GM19372 (cell line): ENCODE data around the gene VWA3A.
"Not testable (repeated sequence)": the region's sequence is repeated elsewhere in the genome, so short reads cannot be mapped to it uniquely, and the experiment has no call there.

Experiments used
- ATAC-seq: cut with Tn5 transposase; IDR thresholded peaks from one replicate; pipeline ENCODE4 v1.9.1; 2021; ENCODE audit warnings: mild to moderate bottlenecking, low read depth, moderate library complexity; ENCODE audit not compliant: unreplicated experiment

The VWA3A gene

DNA sequence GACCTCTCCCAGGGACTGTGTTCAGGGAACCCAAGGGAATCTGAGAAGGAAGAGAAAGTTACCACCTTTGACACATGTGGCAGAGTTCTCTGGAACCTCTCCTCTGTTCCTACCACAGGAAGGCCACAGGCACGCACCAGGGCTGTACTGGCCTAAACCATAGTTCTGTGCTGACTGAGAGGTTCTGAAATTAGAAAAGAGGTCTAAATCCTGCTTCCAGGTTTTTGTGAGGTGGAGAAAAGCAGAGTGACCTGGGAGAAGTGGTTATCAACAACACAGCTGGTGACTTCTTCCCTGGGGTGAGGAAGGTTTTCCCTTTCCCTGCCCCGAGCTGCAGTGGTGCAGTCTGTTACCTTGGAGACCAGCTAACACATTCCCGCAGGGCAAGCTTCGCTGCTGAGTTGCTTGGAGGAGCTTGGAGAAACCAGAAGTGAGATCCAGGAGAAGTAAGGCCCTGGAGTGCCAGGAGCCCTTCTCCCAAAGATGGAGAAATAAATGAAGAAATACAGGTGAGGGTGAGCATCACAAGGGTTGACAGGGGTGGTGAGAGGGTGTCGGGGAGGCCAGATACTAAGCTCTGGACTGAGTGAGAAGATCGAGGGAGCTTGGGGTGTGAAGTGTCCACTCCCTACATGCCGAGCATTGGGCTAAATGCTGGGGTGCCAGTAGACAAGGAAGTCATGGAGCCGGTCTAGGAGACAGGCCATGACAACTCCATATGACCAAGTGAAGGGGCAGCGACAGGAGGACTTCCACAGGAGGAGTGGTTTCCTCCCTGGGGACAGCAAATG, at the start of gene VWA3A:
VWA3A (plus strand) TSS at position 399 of the 791 bp plus-strand sequence; CDS start at position 496, 97 bp downstream.
- ATAC-seq = no peak

GRCh38 chr16:22043882-22044281, 48.5 kb upstream of the VWA3A start:
- ATAC-seq = not testable (repeated sequence)

- ATAC-seq = not testable (repeated sequence)
These were observed 46.5 kb upstream of the VWA3A start for GRCh38 chr16:22045888-22046287.

- no peak for ATAC-seq
These were observed 41.4 kb upstream of the VWA3A start for GRCh38 chr16:22050963-22051362.

DNA sequence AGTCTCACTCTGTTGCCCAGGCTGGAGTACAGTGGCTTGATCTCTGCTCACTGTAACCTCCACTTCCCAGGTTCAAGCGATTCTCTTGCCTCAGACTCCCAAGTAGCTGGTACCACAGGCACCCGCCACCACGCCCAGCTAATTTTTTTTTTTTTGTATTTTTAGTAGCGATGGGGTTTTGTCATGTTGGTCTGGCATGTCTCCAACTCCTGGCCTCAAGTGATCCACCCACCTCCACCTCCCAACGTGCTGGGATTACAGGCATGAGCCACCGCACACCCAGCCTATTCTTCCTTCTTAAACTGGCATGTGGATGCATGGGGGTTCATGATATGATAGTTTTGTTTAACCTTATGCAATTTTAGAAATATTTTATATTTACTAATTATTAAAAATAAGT, 39.4 kb upstream of the VWA3A start:
- ATAC-seq = no peak

GRCh38 chr16:22053921-22054341, 38.4 kb upstream of the VWA3A start:
- ATAC-seq = no peak

DNA sequence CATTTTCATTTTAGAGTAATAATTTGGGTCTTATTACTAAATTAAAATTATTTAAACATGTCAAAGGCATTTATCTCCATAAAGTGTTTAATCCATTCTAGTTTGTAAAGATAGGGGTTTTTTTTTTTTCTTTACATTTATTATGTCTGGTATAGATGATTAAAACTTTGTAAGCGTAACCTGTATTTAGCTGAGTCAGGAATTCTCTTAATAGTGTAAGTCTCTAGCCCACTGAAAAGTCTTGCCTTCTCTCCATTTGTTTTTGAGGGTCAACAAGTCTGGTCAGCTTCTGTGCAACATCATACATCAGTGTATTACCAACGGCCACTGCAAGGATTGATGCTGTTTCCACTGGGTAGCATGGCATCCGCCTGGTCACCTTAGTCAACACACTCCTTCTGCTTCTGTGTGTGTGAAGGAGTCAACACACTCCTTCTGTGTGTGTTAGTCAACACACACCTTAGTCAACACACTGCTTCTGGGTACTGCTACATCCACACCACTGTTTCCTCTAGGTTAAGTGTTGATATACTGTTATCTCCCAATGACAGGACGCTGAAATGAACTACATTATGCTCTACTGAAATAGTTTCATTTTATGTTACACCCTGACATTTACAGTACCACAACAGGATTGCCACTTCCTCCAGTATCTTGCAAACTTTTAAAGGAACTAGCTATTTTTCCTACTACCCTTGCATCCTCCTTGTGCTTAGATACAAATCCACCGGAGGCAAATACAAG, 37.3 kb upstream of the VWA3A start:
- ATAC-seq = no peak

DNA sequence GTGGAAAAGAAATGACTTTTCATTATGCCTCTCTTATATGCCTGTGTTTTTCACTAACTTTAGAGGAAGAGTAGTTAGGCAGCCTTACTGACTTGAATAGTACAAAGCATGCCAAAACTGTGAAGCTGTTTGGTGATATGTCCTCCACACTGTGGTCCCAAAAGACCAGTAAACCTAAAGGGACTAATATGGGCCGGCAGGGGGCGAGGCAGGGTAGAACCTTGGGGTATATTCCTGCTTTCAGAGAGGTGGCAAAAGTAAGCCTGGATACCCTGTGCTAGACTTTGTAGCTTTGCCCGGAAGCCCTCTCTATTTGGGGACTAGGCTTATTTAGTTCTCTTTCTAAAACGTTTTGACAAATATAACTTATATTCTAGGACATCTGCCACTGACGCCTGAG, 36.5 kb upstream of the VWA3A start:
- no peak for ATAC-seq

GRCh38 chr16:22063888-22064467, 28.4 kb upstream of the VWA3A start:
- ATAC-seq = no peak

DNA sequence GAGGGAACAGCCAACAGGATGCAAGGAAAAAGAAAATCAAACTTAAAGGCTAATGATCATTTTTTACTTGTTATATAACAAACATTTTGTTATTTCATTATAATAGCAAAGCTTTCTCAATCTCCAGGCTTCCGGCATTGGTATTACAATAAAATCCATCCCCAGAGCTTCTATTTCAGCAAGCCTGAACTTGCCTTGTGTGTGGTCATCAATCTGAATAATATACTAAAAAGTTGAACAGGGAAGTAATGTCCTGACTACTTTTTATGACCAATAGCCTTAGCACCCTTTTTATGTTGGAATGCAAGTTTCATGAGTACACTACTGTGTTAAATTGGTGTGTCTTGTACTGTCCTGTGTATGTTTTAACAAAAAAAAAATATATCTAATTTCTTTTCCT, 27.1 kb upstream of the VWA3A start:
- no peak for ATAC-seq

- no peak for ATAC-seq
These were observed 21.7 kb upstream of the VWA3A start for GRCh38 chr16:22070361-22071330.

DNA sequence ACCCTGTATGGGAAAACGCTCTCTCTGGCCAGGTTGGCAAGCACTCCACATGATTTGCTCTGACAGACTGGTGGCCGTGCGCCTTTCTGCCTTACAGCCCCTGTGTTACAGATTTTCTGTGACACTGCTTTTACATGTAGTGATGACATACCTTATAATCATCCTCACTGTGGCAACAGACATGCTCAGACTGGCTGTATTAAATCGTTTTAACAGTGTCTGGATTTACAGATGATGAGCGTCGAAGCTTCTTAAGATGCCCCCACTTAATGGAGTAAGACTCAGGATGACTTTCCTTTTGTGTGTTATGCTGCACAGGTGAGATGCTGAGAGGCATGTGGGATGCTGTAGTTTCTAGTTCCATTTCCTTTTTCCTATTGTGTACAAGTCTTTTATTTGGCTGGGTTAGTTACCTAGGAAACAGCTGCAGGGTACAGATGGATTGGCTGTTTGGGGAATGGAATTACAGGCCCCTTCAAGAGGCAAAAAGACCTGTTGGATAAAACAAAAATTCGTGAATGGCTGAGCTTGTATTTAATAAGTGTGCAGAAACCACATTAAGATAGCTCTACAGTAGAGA, 20.9 kb upstream of the VWA3A start:
- no peak for ATAC-seq

DNA sequence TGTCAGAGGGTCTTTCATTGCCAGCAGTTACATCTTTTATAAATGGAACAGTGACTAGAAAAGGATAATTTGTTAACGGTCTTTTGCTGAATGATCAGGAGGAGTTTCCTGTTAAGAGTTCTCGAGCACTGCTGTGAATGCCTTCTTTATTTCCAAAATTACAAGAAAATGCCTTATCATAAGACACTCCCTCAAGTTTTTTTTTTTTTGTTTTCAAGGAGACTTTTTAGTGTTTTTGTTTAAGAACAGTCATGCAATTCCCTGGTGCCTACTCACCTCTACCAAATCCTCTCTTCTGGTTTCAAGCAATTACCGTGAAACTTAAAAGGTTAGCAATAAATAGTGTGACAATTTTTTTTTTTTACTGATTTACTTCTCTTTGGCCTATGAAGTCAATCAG, 19.0 kb upstream of the VWA3A start:
- no peak for ATAC-seq

GRCh38 chr16:22075043-22075757, 17.1 kb upstream of the VWA3A start:
- no peak for ATAC-seq

DNA sequence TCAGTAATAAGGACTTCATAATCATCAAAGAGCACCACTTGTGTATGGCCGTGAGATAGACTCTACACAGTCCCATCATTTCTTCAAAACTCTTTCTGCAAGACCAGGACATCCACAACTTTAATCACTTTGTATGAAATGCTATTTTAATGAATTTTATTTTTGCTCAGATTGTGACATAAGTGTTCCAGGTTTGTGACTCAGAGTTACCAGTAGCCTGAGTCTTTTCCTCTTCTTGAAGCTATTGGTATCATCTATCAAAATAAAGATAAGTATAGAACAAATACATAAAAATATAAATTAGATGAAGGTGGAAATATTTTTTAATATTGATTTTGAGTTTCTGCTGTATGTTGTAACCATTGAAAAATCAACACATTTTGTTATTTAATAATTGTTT, 16.6 kb upstream of the VWA3A start:
- ATAC-seq = no peak

- no peak for ATAC-seq
These were observed 14.5 kb upstream of the VWA3A start for GRCh38 chr16:22077700-22078313.

DNA sequence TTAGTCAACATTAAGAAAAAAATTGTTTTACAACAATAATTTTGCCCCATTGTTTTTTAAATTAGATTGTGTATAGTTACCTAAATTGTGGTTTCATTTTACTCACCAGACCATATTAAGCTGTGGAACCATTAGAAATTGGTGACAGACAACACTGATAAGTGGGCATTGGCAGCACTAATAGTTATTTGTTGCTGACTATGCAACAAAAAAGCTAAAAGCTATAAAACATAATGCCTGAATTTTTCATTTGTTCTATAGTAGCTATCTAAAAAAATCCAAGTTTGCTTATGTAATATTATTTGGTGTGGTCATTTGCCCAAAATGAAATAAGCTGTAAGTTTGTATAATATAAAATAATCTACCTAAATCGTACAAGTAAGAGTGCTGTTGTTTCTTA, 13.7 kb upstream of the VWA3A start:
- ATAC-seq = no peak

GRCh38 chr16:22081050-22081449, 11.3 kb upstream of the VWA3A start:
- ATAC-seq = no peak

DNA sequence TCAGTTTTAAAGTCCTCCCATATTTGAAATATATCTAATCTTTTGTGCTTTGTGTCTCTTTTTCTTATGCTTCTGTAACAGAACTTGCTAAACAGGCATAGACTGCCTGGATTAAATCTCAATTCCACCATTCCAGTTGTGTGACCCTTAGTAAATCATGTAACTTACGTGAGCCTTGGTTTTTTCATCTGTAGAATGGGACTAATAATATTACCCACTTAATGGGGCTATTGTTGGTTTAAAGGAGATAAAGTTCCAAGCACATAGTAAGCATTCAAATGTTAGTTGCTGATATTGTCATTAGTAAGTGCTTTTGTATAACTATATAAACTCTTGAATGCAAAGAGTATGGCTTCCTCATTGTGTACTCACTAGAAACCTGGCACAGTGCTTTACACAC, 5.9 kb upstream of the VWA3A start:
- ATAC-seq = no peak
